T-cell (primary cell): ENCODE results near the gene TMEM18. TPM values are rescaled to one million over a fixed set of nuclear protein-coding genes. Genes with fewer than 3 reads are reported as not detected.

Experiments
- ATAC-seq, 4 experiments: fragments of 200-7000 bp in 3 of 4; fragments of 150-1000 bp in 1 of 4; cut with Tn5 transposase; replicated peaks in 1 of 4; 1 replicate in 3 of 4; 2 replicates in 1 of 4; pipeline ENCODE4 v1.10.0; 2021; ENCODE audit warnings: moderate library complexity in 3 of 4, mild to moderate bottlenecking in 2 of 4, moderate number of reproducible peaks in 1 of 4
- CTCF ChIA-PET, 2 donors: fragments of 300-600 bp; sonication (Branson Sonifier 250); formaldehyde crosslinking; loops; one replicate each; lab custom pipeline; 2022; ENCODE audit warnings: antibody characterized with exemption in 2 of 2; lab: Charles Lee
- POLR2A ChIA-PET, 2 donors: fragments of 300-600 bp; sonication (Branson Sonifier 250); formaldehyde crosslinking; loops; one replicate each; lab custom pipeline; 2022; ENCODE audit warnings: antibody characterized with exemption in 2 of 2; lab: Charles Lee
- DNase-seq, 35 experiments: peaks; one replicate each; pipeline versions ENCODE4 v3.0.0 to v3.0.0-alpha.2; 2013 to 2023
- H3K27ac ChIP-seq: one replicate; pipeline ENCODE4 v1.5.1; 2013; ENCODE audit warnings: low read length
- H3K27me3 ChIP-seq, 2 experiments: replicated peaks in 1 of 2; 1 replicate in 1 of 2; 2 replicates in 1 of 2; pipeline versions ENCODE4 v1.6.1 to v1.7.0; 2013; ENCODE audit warnings: low read length in 1 of 2, mixed read lengths in 1 of 2; ENCODE audit not compliant: control insufficient read depth in 2 of 2, insufficient read depth in 2 of 2; ENCODE audit errors: extremely low read depth in 1 of 2
- H3K36me3 ChIP-seq, 2 donors: 1 replicate in 1 of 2; 2 replicates in 1 of 2; pipeline versions ENCODE4 v1.6.1 to v1.7.0; 2013; ENCODE audit warnings: low read length in 1 of 2; ENCODE audit not compliant: control insufficient read depth in 2 of 2, insufficient read depth in 1 of 2; ENCODE audit errors: extremely low read depth in 1 of 2
- H3K4me1 ChIP-seq, 2 experiments: 1 replicate in 1 of 2; 2 replicates in 1 of 2; pipeline versions ENCODE4 v1.6.1 to v1.7.0; 2013; ENCODE audit warnings: low read length in 2 of 2, mixed read lengths in 1 of 2; ENCODE audit not compliant: insufficient read depth in 2 of 2, control insufficient read depth in 1 of 2; ENCODE audit errors: extremely low read depth in 1 of 2
- H3K4me3 ChIP-seq, 2 donors: 1 replicate in 1 of 2; 2 replicates in 1 of 2; pipeline versions ENCODE4 v1.5.1 to v1.7.0; 2013; ENCODE audit warnings: mild to moderate bottlenecking in 2 of 2, low read length in 1 of 2, moderate library complexity in 1 of 2; ENCODE audit not compliant: control insufficient read depth in 1 of 2; ENCODE audit errors: extremely low read depth in 1 of 2
- H3K9me3 ChIP-seq: 2 replicates; pipeline ENCODE4 v1.7.0; 2013
- H3K27ac Mint-ChIP-seq, 2 donors: one replicate each; pipeline ENCODE4 v1.8.0; 2020 to 2021; ENCODE audit warnings: mild to moderate bottlenecking in 2 of 2, mixed read lengths in 2 of 2
- H3K27me3 Mint-ChIP-seq, 2 donors: one replicate each; pipeline ENCODE4 v1.8.0; 2021 to 2022; ENCODE audit warnings: mixed read lengths in 2 of 2
- H3K36me3 Mint-ChIP-seq: one replicate; pipeline ENCODE4 v1.8.0; 2021; ENCODE audit warnings: mixed read lengths
- H3K4me1 Mint-ChIP-seq, 3 donors: one replicate each; pipeline ENCODE4 v1.8.0; 2020 to 2022; ENCODE audit warnings: mixed read lengths in 3 of 3, mild to moderate bottlenecking in 1 of 3
- H3K4me3 Mint-ChIP-seq, 3 donors: one replicate each; pipeline ENCODE4 v1.8.0; 2020 to 2022; ENCODE audit warnings: mild to moderate bottlenecking in 3 of 3, mixed read lengths in 3 of 3, moderate library complexity in 3 of 3
- H3K9me3 Mint-ChIP-seq, 3 donors: one replicate each; pipeline ENCODE4 v1.8.0; 2020 to 2022; ENCODE audit warnings: mixed read lengths in 3 of 3
- WGBS: methylation state at CpG from one replicate; pipeline ENCODE4 v1.1.5; 2013; ENCODE audit warnings: missing lambda C conversion rate; ENCODE audit not compliant: insufficient coverage; 5-methylcytosine and 5-hydroxymethylcytosine counted together
- total RNA-seq, 35 experiments: library from RNA in 6 of 35; stranded (reverse) in 6 of 35; fragments of 120-200 nt in 1 of 35; gene quantifications; one replicate each; pipeline versions ENCODE4 v1.2.1 to v1.2.4 and lab custom pipeline; 2013 to 2026

Gene TMEM18
- total RNA-seq, 5 donors from 2014 or later (not counting 1 experiment from before 2014, with no cell fraction given): 22.8 to 29.8 (median 28.8) TPM

GRCh38 chr2:675460-675859 is 1.7 kb downstream of the TMEM18 start:
- CTCF ChIA-PET: no interaction called here
- Mint-ChIP-seq H3K4me3 (peak overlapping the region; percentile 87 to 95 (median 89)), H3K36me3 (peaks cover 17% of the 10 kb centered on the region), H3K4me1 (peaks cover 38 to 46% (median 41%) of the 10 kb centered on the region in 3 donors), H3K27me3 (no peaks in the 10 kb centered on the region), H3K9me3 (no peaks in the 10 kb centered on the region), H3K27ac (no peak overlapping the region)
- 93% methylated on average over 6 of the region's 9 CpGs for WGBS
- Histone ChIP-seq H3K27ac (no peak overlapping the region), H3K4me3 (no peak overlapping the region), H3K36me3 (peaks cover 13 to 20% of the 10 kb centered on the region in 2 donors), H3K9me3 (no peaks in the 10 kb centered on the region), H3K4me1 (peaks cover 4 to 20% of the 10 kb centered on the region in 2 experiments), H3K27me3 (no peaks in the 10 kb centered on the region)
- ATAC-seq: no peak
- no peak for DNase-seq
- POLR2A ChIA-PET: no interaction called here

DNA sequence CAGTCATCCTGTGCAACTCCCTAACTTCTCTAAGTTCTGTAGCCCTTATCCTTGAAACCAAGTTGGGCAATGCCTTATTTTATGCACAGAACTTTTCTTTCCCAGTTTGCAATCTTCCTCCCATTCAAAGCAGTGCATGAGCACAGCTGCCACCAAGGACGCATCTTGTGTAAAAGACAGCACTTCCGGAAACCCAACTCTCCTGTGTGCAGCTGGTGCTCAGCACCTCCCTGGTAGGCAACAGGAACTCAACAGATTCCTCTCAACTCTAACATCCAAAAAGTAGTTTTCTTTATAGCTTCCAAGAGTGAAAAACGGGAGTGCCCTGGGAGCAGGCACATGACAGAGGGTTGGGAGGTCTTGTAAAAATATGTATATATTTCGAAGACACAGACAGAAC is 2.2 kb downstream of the TMEM18 start:
- Mint-ChIP-seq H3K27ac (peak overlapping the region in 1 of 2 donors; percentile 25), H3K4me1 (peaks cover 38 to 46% (median 41%) of the 10 kb centered on the region in 3 donors), H3K27me3 (no peaks in the 10 kb centered on the region), H3K4me3 (peak overlapping the region in 1 of 3 donors; percentile 95), H3K9me3 (no peaks in the 10 kb centered on the region), H3K36me3 (peaks cover 21% of the 10 kb centered on the region)
- Histone ChIP-seq H3K4me1 (peaks cover 4 to 20% of the 10 kb centered on the region in 2 experiments), H3K36me3 (peaks cover 16 to 24% of the 10 kb centered on the region in 2 donors), H3K27me3 (no peaks in the 10 kb centered on the region), H3K27ac (no peak overlapping the region), H3K4me3 (no peak overlapping the region), H3K9me3 (no peaks in the 10 kb centered on the region)
- WGBS: 50% methylated on average over 2 of the region's 4 CpGs
- DNase-seq (no peak), ATAC-seq (no peak)
- CTCF ChIA-PET: no interaction called here
- POLR2A ChIA-PET: interaction anchor here in 1 of 2 donors (0.7 kb wide), 1 partner anchor 18 kb away, joined by 3 read pairs; no protein-coding TSS in a partner anchor

DNA sequence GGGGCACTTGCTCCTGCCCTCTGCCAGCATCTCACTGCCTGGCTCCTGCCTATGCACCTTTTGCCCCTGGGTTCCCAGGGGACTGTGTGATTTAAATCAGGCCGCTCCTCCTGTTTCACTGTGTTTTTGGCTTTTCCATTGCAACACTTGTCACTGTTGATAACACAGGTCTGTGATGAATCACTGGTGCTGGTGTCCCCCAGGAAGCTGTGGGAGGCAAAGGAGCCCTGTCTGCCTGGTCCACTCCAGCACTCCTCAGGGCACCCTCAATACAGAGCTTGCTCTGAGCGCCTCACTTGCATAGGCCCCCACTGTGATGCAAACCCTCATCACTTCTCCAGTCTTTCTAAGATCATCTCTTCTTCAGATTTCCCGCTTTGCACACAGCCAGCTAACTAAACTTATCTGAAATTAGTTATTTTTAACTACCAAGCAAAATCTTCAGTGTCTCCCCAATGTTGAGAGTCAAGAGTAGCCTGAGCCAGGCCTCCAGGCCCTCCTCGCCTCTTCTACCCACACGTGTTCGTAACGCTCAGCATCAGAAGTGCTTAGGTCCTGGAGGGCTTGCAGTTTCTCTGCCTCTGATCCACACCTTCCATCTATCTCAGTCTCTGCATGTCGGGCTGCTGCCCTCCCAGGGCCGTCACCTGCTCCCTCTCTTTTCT is 2.8 kb downstream of the TMEM18 start:
- Histone ChIP-seq H3K4me1 (peaks cover 4 to 20% of the 10 kb centered on the region in 2 experiments), H3K27me3 (no peaks in the 10 kb centered on the region), H3K9me3 (no peaks in the 10 kb centered on the region), H3K27ac (no peak overlapping the region), H3K36me3 (peaks cover 18 to 30% of the 10 kb centered on the region in 2 donors), H3K4me3 (no peak overlapping the region)
- peak overlapping the region; percentile 25 to 44 for H3K27ac Mint-ChIP-seq
- no peaks in the 10 kb centered on the region for H3K27me3 Mint-ChIP-seq
- H3K4me1 Mint-ChIP-seq: peaks cover 38 to 46% (median 41%) of the 10 kb centered on the region in 3 donors
- H3K36me3 Mint-ChIP-seq: peaks cover 27% of the 10 kb centered on the region
- DNase-seq: no peak
- CTCF ChIA-PET: interaction anchor here in 1 of 2 donors (0.7 kb wide), 1 partner anchor 877 kb away, joined by 3 read pairs; no protein-coding TSS in a partner anchor
- H3K9me3 Mint-ChIP-seq: no peaks in the 10 kb centered on the region
- POLR2A ChIA-PET: interaction anchor here in 1 of 2 donors (0.7 kb wide), 1 partner anchor 18 kb away, joined by 3 read pairs; no protein-coding TSS in a partner anchor
- ATAC-seq: no peak
- 96% methylated on average over 8 of the region's 9 CpGs for WGBS
- no peak overlapping the region for H3K4me3 Mint-ChIP-seq

GRCh38 chr2:673615-674320 is 3.4 kb downstream of the TMEM18 start:
- Histone ChIP-seq H3K27ac (no peak overlapping the region), H3K4me1 (peaks cover 4 to 20% of the 10 kb centered on the region in 2 experiments), H3K27me3 (no peaks in the 10 kb centered on the region), H3K9me3 (no peaks in the 10 kb centered on the region), H3K36me3 (peaks cover 22 to 36% of the 10 kb centered on the region in 2 donors), H3K4me3 (no peak overlapping the region)
- Mint-ChIP-seq H3K4me1 (peaks cover 34 to 40% (median 38%) of the 10 kb centered on the region in 3 donors), H3K4me3 (no peak overlapping the region), H3K27me3 (no peaks in the 10 kb centered on the region), H3K36me3 (peaks cover 32% of the 10 kb centered on the region), H3K27ac (peak overlapping the region in 1 of 2 donors; percentile 44), H3K9me3 (no peaks in the 10 kb centered on the region)
- 76% methylated on average over 5 of the region's 7 CpGs for WGBS
- no peak for ATAC-seq
- ChIA-PET CTCF (interaction anchor here in 1 of 2 donors (0.7 kb wide), 1 partner anchor 878 kb away, joined by 3 read pairs; no protein-coding TSS in a partner anchor), POLR2A (no interaction called here)
- DNase-seq: no peak

DNA sequence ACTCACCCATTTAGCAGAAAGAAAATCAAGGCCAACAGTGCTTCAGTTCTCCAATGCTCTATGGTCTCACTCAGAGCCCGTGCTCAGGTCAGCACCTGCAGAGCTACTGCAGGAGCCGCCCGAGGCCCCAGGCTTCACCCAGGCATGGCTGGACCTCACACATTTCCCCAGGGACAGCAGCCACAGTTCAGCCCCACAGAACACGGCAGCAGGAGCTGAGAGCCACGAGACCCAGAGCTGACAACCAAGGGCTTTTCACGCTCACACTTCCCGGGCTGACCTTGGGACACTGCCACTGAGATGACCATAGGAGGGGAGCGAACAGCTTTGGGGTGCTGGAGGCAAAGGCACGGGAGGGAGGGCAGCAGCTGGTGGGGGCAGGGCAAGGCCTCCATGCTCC is 4.2 kb downstream of the TMEM18 start:
- Mint-ChIP-seq H3K4me1 (peaks cover 28 to 33% (median 33%) of the 10 kb centered on the region in 3 donors), H3K9me3 (no peaks in the 10 kb centered on the region), H3K36me3 (peaks cover 40% of the 10 kb centered on the region), H3K27ac (peak overlapping the region in 1 of 2 donors; percentile 28), H3K4me3 (no peak overlapping the region), H3K27me3 (no peaks in the 10 kb centered on the region)
- ATAC-seq (no peak), DNase-seq (no peak)
- no peaks in the 10 kb centered on the region for H3K27me3 ChIP-seq
- 99% methylated on average over 9 of the region's 9 CpGs for WGBS
- no peaks in the 10 kb centered on the region for H3K9me3 ChIP-seq
- H3K36me3 ChIP-seq: peaks cover 22 to 44% of the 10 kb centered on the region in 2 donors
- POLR2A ChIA-PET: no interaction called here
- H3K27ac ChIP-seq: no peak overlapping the region
- peaks cover 2 to 15% of the 10 kb centered on the region in 2 experiments for H3K4me1 ChIP-seq
- CTCF ChIA-PET: no interaction called here
- H3K4me3 ChIP-seq: no peak overlapping the region

GRCh38 chr2:672606-672905 is 4.7 kb downstream of the TMEM18 start:
- H3K4me3 Mint-ChIP-seq: no peak overlapping the region
- peaks cover 30 to 32% (median 31%) of the 10 kb centered on the region in 3 donors for H3K4me1 Mint-ChIP-seq
- no peaks in the 10 kb centered on the region for H3K27me3 Mint-ChIP-seq
- ChIA-PET CTCF (no interaction called here), POLR2A (no interaction called here)
- WGBS: 98% methylated on average over 9 of the region's 13 CpGs
- Histone ChIP-seq H3K4me3 (no peak overlapping the region), H3K36me3 (peaks cover 22 to 49% of the 10 kb centered on the region in 2 donors), H3K27ac (no peak overlapping the region), H3K9me3 (no peaks in the 10 kb centered on the region), H3K4me1 (peaks cover 0 to 15% of the 10 kb centered on the region in 2 experiments), H3K27me3 (no peaks in the 10 kb centered on the region)
- ATAC-seq (no peak), DNase-seq (no peak)
- peaks cover 44% of the 10 kb centered on the region for H3K36me3 Mint-ChIP-seq
- H3K27ac Mint-ChIP-seq: no peak overlapping the region
- no peaks in the 10 kb centered on the region for H3K9me3 Mint-ChIP-seq
